ENCODE results near the gene ME3.
A peak's percentile ranks its signal among the peaks of the same experiment; 100 is the strongest.

Gene ME3

DNA sequence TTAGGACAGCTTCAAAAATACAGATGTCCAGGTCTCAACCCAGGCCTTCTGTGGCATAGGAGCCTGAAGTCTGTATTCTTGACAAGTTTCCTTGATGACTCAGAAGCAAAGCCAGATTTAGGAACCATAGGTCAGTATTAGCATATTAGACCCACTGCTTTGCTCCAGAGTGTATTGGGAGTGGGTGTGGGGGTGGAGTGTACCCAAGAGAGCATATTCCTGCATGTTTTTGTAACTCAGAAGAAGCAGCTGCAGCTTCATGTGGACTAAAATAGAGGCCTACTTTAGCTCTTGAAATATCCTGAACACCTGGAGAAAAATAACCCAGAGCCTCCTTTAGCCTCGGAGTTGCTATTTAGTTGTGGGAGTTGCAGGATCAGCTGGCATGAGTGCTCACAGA lies 191.0 kb downstream of the ME3 start:
- Mint-ChIP-seq H3K4me3 (no peak overlapping the region), H3K27ac (no peak overlapping the region), H3K27me3 (no peaks in the 10 kb centered on the region), H3K9me3 (no peaks in the 10 kb centered on the region), H3K4me1 (peaks cover 4% of the 10 kb centered on the region)
- no peak for DNase-seq
- no peak for ATAC-seq

DNA sequence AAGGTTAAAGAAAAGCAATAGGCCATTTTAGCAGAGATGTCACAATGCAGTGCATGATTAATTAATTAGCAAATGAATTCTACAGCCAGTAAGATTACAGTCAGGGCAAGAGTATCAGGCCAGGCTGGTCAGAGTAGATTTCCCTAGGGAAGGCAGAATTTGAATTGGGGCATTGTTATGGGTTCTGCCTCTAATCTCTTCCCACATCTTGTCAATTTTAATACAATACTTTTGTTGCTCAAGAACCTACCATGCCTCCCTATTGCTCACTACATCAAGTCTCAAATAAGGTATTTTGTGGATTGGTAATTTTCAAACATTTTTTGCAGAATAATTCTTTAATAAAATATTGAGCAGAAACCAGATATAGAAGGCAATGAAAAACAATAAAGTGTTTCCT lies 194.1 kb downstream of the ME3 start:
- Mint-ChIP-seq H3K27me3 (no peaks in the 10 kb centered on the region), H3K4me1 (no peaks in the 10 kb centered on the region), H3K4me3 (no peak overlapping the region), H3K9me3 (no peaks in the 10 kb centered on the region), H3K27ac (no peak overlapping the region)
- no peak for DNase-seq
- no peak for ATAC-seq

DNA sequence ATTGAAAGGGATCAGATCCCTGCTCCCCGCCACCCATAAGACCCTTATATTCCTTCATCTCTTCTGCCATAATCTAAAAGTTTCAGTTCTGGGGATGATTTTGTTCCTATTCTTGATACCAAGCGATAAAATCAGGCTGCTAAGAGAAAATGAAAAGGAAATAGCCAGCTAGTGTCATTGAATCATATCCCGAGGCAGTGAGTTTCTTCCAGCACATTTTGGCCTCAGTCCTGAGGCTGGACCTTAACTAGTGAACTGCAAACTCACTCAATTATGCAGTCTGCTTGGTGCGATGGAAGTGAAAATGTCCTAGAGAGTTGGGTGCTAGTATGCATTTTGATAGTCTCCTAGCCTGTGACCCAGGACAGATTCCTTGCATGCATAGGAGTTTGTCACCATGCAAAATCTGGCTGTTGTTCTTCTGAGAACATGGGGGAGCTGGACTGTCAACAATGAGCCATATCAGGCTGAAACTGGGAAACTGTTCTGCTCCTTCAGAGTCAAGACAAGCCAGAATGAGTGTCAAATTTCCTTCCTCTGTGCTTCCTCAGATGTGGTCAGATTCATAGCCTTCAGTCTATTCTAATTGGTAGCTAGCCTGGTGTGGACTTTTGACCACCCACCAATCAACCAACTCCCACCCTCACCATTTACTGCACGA lies 194.8 kb downstream of the ME3 start:
- H3K4me1 Mint-ChIP-seq, result no peaks in the 10 kb centered on the region
- no peaks in the 10 kb centered on the region for H3K27me3 Mint-ChIP-seq
- no peak overlapping the region for H3K27ac Mint-ChIP-seq
- ATAC-seq (no peak), DNase-seq (no peak)
- no peaks in the 10 kb centered on the region for H3K9me3 Mint-ChIP-seq
- H3K4me3 Mint-ChIP-seq, result no peak overlapping the region

DNA sequence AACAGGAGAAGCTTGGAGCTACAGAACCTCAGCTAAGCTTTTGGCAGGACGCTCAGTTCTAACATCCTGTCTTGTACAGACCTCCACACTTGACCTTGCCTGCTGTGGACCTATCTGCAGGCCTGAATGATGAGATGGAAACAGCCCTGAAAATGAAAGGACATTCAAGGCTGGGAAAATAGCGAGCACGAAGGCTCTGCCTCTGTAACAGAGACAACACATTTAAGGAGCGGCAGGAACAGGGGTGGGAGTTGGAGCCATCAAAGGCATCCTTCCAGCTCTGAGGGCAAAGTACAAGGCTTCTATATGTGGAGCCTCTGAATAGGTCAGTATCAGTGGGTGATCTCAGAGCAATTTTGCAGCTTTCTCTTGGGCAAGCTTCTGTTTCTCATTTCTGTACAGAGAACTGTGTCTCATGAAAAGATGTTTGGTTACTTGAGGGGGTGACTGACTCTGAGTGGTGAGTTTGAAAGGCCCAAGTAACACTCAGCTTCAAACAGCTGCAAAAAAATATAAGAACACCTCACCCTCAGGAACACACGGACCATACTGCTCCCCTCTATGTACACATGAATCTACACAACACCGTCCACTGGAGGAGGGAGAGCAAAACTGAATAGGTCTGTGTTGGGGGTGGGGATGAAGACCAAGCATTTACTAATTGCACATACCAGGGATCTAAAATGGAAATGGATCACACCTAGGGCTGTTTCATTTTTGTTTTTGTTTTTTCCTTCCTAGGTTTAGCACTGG lies 196.1 kb downstream of the ME3 start:
- H3K4me3 Mint-ChIP-seq, result no peak overlapping the region
- H3K9me3 Mint-ChIP-seq, result no peaks in the 10 kb centered on the region
- no peak for ATAC-seq
- DNase-seq, result no peak
- no peak overlapping the region for H3K27ac Mint-ChIP-seq
- no peaks in the 10 kb centered on the region for H3K4me1 Mint-ChIP-seq
- H3K27me3 Mint-ChIP-seq, result peaks cover 7% of the 10 kb centered on the region

DNA sequence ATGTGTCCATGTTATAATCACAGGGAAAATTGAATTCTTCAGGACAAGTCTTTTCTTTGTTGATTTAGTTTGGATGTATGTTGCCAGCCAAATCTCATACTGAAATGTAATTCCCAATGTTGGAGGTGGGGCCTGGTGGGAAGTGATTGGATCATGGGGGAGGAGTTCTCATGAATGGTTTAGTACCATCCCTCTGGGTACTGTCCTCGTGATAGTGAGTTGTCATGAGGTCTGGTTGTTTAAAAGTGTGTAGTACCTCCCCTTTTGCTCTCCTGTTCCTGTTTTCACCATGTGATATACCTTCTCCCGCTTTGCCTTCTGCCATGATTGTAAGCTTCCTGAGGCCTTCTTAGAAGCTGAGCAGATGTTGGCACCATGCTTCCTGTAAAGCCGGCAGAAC lies 197.4 kb downstream of the ME3 start:
- Mint-ChIP-seq H3K9me3 (no peaks in the 10 kb centered on the region), H3K4me3 (no peak overlapping the region)
- no peak for ATAC-seq

DNA sequence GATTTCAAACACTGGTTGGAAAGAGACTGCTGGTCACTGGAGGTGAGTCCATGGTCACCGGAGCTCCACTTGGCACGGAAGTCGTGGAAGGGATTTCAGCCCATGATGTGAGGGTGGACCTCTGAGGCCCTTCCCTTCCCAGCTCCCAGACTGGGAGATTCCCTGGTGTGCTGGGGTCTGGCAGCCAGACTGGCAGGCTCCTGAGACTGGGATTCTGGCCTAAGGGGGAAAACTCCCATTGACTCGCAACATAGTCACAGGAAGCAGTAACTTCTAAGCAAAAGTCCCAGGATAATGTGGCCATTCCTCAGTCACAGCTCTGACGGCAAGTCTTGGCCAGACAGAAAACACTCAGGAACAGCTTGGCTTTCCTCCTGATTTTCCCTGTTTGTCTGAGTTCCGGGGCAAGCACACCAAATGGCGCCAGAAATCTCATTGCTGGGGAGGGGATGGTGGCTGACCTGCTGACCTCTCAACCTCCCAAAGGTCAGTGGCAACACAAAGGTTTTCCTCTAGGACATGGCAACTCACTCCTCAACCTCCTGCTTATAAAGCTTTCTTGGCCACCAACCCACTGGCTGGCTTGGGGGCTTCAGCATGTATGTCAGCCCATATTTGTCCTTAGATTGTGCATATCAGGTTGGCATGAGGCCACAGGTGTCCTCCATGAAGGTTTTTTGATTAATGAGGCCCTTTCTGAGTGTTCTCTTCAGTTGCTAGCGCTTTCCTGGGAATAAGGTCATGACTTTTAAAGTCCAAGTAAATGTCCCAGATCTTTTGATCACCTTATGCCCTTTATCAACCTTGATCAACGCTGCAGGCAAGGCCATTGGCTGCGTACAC lies 198.2 kb downstream of the ME3 start:
- Mint-ChIP-seq H3K9me3 (no peaks in the 10 kb centered on the region), H3K4me3 (no peak overlapping the region), H3K27me3 (peaks cover 7% of the 10 kb centered on the region), H3K27ac (no peak overlapping the region), H3K4me1 (peaks cover 10% of the 10 kb centered on the region)
- ATAC-seq (no peak), DNase-seq (no peak)

More for the DNA sequence above, 197.4 kb downstream of the ME3 start:
- DNase-seq, result no peak
- Mint-ChIP-seq H3K27ac (no peak overlapping the region), H3K27me3 (peaks cover 7% of the 10 kb centered on the region), H3K4me1 (peaks cover 9% of the 10 kb centered on the region)

DNA sequence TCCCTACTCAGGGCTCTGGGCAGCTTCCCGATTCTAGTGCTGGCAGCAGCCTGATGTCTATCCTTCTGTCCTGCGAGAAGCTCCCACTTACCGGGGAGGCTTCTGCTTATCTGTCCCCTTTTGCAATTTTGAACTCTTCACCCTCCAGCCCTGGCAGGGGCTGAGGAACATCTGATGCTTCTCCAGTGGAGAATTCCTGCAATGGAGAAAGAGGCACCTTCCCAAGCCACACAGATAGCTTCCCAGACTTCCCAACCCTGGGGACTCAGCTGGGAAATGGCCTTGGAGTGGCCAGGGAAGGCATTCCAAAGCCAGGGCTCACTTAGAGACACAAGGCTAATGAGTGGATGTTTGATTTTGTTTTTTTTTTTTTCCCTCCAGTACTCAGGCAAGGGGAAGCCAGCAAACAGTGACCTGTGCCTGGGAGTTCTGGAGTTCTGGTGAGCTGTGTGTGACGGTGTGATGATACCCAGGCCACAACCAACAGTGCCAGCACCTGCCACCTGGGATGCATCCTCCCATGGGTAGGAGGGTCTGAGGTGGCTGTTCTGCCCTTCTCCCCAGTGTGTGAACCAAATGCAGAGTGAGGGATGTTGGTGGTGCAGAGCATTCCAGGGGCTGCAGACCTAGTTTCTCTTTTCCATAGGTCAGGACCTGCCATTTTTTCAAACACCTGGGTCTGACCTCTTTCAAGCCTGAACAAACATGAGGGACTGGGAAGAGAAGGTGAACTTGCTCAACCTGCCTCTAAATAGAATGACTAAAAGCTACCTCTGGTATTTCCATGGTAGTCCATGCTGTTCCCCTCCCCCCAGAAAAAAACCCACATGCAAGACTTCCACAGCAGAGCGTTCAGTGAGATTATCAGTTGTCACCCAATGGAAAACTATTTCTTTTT lies 202.7 kb downstream of the ME3 start:
- peaks cover 10% of the 10 kb centered on the region for H3K4me1 Mint-ChIP-seq
- H3K27me3 Mint-ChIP-seq, result peaks cover 15% of the 10 kb centered on the region
- H3K4me3 Mint-ChIP-seq, result no peak overlapping the region
- peaks cover 0 to 5% of the 10 kb centered on the region in 2 donors for H3K9me3 Mint-ChIP-seq
- no peak for DNase-seq
- ATAC-seq, result no peak
- H3K27ac Mint-ChIP-seq, result no peak overlapping the region

DNA sequence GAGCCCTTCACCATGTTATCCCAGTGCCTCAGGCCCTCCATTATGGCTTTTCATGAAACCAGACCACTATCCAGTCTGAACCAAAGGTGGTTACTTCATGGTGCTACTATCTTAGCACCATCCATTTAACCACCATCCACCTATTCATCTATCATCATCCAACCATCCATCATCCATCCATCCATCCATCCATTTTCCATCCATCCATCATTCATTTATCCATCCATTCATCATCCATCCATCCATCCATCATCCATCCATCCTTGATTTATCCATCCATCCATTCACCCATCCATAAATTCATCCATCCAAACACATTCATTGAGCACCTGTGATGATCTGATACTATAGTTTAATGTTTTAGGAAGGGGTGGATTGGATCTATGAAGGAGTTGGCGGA lies 204.2 kb downstream of the ME3 start:
- Mint-ChIP-seq H3K27ac (no peak overlapping the region), H3K9me3 (peaks cover 0 to 5% of the 10 kb centered on the region in 2 donors), H3K4me1 (peaks cover 10% of the 10 kb centered on the region), H3K27me3 (peaks cover 15% of the 10 kb centered on the region), H3K4me3 (no peak overlapping the region)
- no peak for DNase-seq
- ATAC-seq, result no peak

DNA sequence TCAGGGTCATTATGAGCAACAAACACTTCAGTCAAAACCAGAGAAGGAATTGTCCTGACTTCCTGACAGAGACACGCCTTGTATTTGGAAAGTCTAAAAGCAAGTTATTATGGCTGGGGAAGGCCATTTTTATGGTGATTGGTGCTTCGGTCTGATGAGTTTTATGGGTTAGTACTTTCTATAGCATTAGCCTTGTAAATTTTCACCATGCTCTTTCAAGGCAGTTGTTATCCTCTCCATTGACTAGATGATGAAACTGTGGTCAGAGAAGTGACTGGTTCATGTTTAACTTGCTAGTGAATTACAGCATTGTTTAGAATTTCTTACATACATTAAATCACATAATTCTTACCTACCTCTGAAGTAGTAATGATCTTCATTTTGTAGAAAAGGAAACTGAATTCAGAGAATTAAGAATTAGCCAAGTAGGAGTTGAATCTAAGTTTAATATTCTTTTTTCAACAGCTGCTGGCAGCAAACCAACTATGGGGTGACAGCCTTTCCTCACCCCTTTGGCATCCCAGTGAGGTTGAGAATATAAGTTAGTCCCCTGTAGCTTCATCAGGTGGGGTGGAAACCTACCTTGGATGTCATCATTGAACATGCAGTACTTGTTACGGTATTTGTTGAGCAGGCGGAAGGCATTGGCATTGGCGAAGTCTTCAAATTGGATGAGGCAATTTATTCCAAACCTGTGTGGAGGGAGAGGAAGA lies 207.8 kb downstream of the ME3 start:
- H3K4me3 Mint-ChIP-seq, result no peak overlapping the region
- peaks cover 12% of the 10 kb centered on the region for H3K4me1 Mint-ChIP-seq
- DNase-seq (no peak), ATAC-seq (no peak)
- peak overlapping the region in 1 of 2 donors; percentile 60 for H3K27ac Mint-ChIP-seq
- peaks cover 8% of the 10 kb centered on the region for H3K27me3 Mint-ChIP-seq
- H3K9me3 Mint-ChIP-seq, result peaks cover 0 to 5% of the 10 kb centered on the region in 2 donors

DNA sequence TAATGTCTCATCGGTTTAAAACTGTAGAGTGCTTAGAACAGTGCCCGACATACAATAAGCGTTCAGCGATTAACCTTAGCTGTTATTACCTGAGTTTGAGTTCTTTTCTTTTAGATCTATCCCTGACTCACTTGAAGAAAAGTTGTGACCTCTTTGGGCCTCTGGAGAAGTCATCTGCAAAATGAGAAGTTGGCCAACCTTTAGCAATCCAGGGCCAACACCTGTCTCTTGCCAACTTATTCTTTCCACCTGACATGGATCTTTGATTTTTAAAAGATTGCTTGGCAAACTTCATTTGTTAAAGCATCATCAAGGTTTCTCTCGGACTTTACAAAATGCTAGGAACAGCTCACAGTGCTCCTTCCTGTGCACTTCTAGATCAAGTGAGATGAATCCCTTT lies 208.5 kb downstream of the ME3 start:
- Mint-ChIP-seq H3K27ac (no peak overlapping the region), H3K9me3 (peaks cover 0 to 5% of the 10 kb centered on the region in 2 donors), H3K4me3 (no peak overlapping the region), H3K4me1 (peaks cover 12% of the 10 kb centered on the region), H3K27me3 (peaks cover 8% of the 10 kb centered on the region)
- ATAC-seq (no peak), DNase-seq (no peak)

DNA sequence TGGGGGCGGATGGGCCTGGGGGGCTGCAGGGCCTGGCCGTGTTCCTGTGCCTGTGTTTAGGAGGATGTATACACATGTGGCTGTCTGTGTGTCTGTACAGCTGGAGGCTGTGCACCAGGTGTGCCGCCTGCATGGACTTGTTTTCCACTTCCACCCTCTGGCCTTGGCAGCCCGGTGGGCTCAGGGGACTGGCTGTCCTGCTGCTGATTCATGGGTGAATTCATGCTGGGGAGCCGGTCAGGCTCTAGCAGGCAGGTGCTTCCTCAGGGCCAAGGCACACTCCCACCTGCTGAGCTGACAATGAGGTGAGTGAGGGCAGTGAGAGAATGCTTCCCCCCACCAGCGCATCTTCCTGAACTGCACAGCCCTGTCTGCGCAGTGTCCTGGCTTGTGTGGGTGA lies 209.3 kb downstream of the ME3 start:
- ATAC-seq, result no peak
- no peak overlapping the region for H3K4me3 Mint-ChIP-seq
- H3K27ac Mint-ChIP-seq, result no peak overlapping the region
- no peak for DNase-seq
- peaks cover 12% of the 10 kb centered on the region for H3K4me1 Mint-ChIP-seq
- peaks cover 4% of the 10 kb centered on the region for H3K27me3 Mint-ChIP-seq
- H3K9me3 Mint-ChIP-seq, result peaks cover 0 to 2% of the 10 kb centered on the region in 2 donors

DNA sequence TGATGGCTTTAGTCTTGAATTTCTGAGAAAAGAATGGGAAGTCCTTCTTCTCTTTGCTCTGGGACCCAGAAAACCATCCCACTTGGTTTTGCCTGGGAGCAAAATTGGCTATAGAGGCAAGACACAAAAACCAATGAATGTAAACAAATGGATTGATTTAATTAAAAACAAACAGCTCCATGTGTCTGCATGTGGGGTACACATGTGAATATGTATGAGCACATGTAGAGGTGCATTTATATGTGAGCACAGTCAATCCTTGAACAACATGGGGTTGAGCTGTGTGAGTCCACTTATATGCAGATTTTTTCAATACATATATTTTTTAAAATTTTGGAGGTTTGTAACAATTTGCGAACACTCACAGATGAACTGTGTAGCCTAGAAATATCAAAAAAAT lies 210.5 kb downstream of the ME3 start:
- no peak for DNase-seq
- H3K27me3 Mint-ChIP-seq, result no peaks in the 10 kb centered on the region
- peaks cover 12% of the 10 kb centered on the region for H3K4me1 Mint-ChIP-seq
- no peak overlapping the region for H3K4me3 Mint-ChIP-seq
- no peak for ATAC-seq
- H3K9me3 Mint-ChIP-seq, result no peaks in the 10 kb centered on the region
- no peak overlapping the region for H3K27ac Mint-ChIP-seq

DNA sequence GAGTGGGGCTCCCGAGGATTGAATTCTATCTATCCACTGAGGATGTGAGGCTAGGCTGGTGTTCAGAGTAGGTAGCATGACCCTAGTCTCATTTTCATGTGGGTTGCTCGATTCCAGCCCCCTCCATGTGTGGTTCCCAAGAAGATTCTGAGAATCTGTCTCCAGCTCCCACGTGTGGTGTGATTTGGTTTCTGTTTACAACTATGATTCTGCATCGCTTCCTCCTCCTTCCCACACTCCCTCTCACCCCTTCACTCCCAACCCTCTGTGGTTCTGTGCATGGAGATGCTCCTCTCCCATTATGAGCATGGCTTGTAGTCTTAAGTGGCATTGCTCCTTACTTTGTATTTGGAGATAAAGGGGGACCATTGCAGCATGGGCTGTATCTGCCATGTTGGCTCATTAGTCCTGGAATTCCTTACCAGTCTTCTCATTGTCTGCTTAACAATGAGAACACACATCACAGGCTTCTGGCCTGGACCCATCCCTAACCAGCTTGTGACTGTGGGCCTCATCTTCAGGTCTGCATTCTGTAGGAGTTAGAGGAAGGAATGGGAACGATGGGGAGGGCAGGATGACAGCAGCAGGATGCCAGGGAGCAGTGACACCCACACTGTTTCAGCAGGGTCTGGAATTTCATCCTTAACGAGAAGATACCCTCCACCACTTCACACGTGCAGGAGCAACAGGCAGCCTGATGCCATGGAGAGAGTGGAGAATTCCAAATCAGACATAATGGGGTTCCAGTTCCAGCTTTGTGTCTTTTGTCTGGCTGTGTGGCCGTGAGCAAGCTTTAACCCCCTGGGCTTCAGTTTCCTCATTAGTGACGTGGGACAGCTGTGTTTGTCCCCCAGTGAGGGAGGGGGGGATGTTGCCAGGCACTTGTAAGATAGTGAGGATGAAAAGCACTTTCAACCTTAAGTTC lies 211.7 kb downstream of the ME3 start:
- DNase-seq (no peak), ATAC-seq (no peak)
- no peaks in the 10 kb centered on the region for H3K9me3 Mint-ChIP-seq
- no peak overlapping the region for H3K27ac Mint-ChIP-seq
- peaks cover 20% of the 10 kb centered on the region for H3K4me1 Mint-ChIP-seq
- no peak overlapping the region for H3K4me3 Mint-ChIP-seq
- H3K27me3 Mint-ChIP-seq, result peaks cover 7% of the 10 kb centered on the region
